HFFc6 (cell line): ENCODE data around the gene PRXL2B. TPM values are rescaled to one million over a fixed set of nuclear protein-coding genes. Genes with fewer than 3 reads are reported as not detected.

ENCODE experiments used
- DNase-seq: peaks from one replicate; pipeline ENCODE4 v3.0.0-alpha.2; 2018
- H3K27ac Mint-ChIP-seq: 2 replicates; pipeline ENCODE4 v1.8.0; 2020; ENCODE audit warnings: mild to moderate bottlenecking, mixed read lengths
- H3K27me3 Mint-ChIP-seq: 2 replicates; pipeline ENCODE4 v1.8.0; 2021; ENCODE audit warnings: mild to moderate bottlenecking, moderate library complexity, mixed read lengths; ENCODE audit not compliant: insufficient read depth
- H3K36me3 Mint-ChIP-seq: 2 replicates; pipeline ENCODE4 v1.8.0; 2021; ENCODE audit warnings: low read depth, mixed read lengths
- H3K4me1 Mint-ChIP-seq: 2 replicates; pipeline ENCODE4 v1.8.0; 2020; ENCODE audit warnings: low read depth, mixed read lengths
- H3K4me3 Mint-ChIP-seq: 2 replicates; pipeline ENCODE4 v1.8.0; 2020; ENCODE audit warnings: mild to moderate bottlenecking, moderate library complexity, mixed read lengths
- H3K9me3 Mint-ChIP-seq: 2 replicates; pipeline ENCODE4 v1.8.0; 2020; ENCODE audit warnings: mild to moderate bottlenecking, mixed read lengths
- total RNA-seq, 6 experiments: library from RNA; stranded (reverse); fragmentation: NEBNext Ultra II Directional; extraction: Animal tissue kit (Norgen Biotek cat#: 25700); gene quantifications; 2 replicates in 1 of 6; 3 replicates in 5 of 6; pipeline ENCODE4 v1.2.3, GENCODE V29; 2021
- TF ChIP-seq, protein P1 (sequence below): fragments of 200-600 bp; sonication (generic); IDR thresholded peaks from 2 replicates; pipeline ENCODE4 v1.5.0; 2021; ENCODE audit warnings: antibody characterized with exemption, mild to moderate bottlenecking

Gene PRXL2B
- total RNA-seq, 6 experiments from 2014 or later = 27.1 to 38.9 (median 34.7) TPM

DNA sequence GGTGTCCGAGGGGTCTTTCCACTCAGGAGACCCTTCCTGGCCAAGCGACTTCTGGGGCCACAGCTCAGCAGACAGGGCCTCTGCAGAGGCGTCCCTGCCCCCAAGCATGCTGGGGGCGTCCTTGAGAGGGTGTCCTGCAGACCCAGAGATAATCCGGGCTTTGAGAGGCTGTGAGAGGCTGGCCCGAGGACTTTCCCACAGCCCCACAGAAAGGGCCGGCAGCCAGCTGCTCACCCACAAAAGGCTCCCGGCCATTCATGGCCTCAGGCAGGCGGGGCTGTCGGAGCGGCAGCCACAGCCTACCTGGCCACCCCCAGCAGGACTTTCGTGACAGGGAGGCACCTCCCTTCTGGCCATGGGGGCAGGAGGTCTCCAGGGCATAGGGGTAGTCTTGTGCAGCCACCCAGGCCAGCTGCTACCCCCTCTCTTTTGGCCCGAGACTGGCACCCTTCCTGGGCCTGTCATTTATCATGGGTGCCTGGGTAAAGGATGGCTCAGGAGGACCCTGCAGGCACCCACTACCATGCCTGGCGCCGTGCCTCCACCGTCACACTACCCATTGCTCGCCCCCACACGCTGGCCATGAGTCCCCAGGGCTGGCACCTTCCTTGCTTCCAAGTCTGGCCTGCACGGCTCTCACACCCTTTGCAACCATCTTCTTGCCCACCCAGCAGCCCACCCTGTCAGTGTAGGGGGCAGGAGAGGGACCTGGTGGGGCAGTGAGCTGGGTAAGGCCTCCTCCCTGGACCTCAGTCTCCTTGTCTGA is 41.5 kb upstream of the PRXL2B start:
- no peaks in the 10 kb centered on the region; the same call in none of the 2 replicates for H3K27me3 Mint-ChIP-seq
- H3K36me3 Mint-ChIP-seq = no peaks in the 10 kb centered on the region
- H3K9me3 Mint-ChIP-seq = no peaks in the 10 kb centered on the region
- H3K4me1 Mint-ChIP-seq = peaks cover 12% of the 10 kb centered on the region; the same call in 1 of the 2 replicates
- peak overlapping the region; percentile 9; the same call in 1 of the 2 replicates for H3K27ac Mint-ChIP-seq
- H3K4me3 Mint-ChIP-seq = no peak overlapping the region
- TF ChIP-seq, protein P1, sequence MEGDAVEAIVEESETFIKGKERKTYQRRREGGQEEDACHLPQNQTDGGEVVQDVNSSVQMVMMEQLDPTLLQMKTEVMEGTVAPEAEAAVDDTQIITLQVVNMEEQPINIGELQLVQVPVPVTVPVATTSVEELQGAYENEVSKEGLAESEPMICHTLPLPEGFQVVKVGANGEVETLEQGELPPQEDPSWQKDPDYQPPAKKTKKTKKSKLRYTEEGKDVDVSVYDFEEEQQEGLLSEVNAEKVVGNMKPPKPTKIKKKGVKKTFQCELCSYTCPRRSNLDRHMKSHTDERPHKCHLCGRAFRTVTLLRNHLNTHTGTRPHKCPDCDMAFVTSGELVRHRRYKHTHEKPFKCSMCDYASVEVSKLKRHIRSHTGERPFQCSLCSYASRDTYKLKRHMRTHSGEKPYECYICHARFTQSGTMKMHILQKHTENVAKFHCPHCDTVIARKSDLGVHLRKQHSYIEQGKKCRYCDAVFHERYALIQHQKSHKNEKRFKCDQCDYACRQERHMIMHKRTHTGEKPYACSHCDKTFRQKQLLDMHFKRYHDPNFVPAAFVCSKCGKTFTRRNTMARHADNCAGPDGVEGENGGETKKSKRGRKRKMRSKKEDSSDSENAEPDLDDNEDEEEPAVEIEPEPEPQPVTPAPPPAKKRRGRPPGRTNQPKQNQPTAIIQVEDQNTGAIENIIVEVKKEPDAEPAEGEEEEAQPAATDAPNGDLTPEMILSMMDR = no peak
- no peak for DNase-seq

DNA sequence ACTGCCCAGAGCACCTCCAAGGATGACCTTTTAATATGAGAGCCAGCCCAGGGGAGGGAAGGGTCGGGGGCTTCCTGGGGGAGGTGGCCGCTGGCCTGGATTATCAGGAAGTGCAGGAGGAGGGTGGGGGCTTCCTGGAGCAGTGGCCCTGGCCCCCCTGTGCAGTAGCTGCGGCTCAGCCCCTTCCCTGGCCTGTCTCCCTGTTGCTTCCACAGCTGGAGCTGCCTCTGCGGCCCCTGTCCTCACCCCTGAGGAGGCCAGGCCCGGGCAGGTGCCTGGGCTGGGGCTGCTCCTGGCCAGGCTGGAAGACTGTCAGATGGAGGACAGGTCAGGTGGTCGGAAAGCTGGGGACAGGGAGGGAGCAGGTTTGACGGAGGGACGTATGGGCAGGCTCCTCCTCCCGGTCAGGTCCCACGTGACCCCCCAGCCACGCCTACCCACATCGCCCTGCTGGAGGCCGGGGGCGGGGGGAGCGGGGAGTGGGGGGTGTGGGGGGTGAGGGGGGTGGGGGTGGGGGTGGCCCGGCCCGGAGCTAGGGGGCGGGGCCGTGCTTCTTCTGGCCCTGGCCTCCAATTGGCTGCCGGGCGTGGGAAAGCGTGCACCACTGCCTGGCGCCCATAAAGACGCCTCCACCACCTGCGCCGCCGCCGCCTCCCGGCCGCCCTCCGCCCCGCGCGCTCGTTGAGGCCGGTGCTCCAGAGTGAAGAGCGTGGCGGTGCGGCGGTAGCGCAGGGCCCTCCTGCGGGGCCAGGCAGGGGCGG is 40.6 kb upstream of the PRXL2B start:
- no peak overlapping the region for H3K27ac Mint-ChIP-seq
- H3K4me3 Mint-ChIP-seq = peak overlapping the region; percentile 77
- H3K9me3 Mint-ChIP-seq = no peaks in the 10 kb centered on the region
- H3K27me3 Mint-ChIP-seq = peaks cover under 1% of the 10 kb centered on the region
- H3K36me3 Mint-ChIP-seq = no peaks in the 10 kb centered on the region
- TF ChIP-seq, protein P1 = no peak
- H3K4me1 Mint-ChIP-seq = peaks cover 12% of the 10 kb centered on the region; the same call in 1 of the 2 replicates
- DNase-seq = peak; percentile 56

DNA sequence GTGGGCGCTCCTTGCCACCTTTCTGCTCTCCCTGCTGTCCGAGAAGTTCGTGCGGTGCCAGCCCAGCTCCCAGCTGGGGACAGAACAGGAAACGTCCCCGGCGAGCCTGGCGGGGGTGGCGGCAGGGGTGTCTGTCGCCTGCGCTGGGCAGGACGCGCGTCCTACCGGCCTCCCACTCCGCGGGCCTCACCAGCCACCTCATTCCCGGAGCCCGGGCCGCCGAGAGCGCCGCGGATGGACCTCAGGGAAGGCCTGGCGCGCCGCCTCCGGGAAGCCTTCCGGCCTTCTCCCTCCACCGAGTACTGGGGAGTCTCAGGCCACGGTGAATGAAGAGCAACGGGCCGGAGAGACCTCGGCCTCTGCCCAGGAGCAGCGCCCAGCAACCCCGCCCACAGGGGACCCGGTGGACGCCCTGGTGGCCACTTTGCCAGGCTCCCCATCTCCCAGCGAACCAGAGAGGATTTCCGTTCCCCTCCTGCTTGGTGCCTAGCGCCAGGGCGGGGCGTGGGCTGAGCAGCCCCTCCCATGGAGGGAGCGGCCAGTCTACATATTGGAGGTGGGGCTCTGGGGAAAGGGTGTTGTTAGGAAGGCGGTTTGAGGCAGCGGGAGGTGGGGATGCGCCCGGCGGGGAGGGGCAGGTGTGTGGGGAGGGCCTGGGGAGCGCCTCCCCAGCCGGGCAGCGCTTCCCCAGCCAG is 39.9 kb upstream of the PRXL2B start:
- H3K9me3 Mint-ChIP-seq = no peaks in the 10 kb centered on the region
- H3K4me1 Mint-ChIP-seq = peaks cover 12% of the 10 kb centered on the region; the same call in 1 of the 2 replicates
- H3K4me3 Mint-ChIP-seq = peak overlapping the region; percentile 77
- peak; percentile 72 for DNase-seq
- peak overlapping the region; percentile 64; the same call in 1 of the 2 replicates for H3K27ac Mint-ChIP-seq
- TF ChIP-seq, protein P1 = peak; percentile 63
- peaks cover 3% of the 10 kb centered on the region for H3K27me3 Mint-ChIP-seq
- no peaks in the 10 kb centered on the region for H3K36me3 Mint-ChIP-seq

DNA sequence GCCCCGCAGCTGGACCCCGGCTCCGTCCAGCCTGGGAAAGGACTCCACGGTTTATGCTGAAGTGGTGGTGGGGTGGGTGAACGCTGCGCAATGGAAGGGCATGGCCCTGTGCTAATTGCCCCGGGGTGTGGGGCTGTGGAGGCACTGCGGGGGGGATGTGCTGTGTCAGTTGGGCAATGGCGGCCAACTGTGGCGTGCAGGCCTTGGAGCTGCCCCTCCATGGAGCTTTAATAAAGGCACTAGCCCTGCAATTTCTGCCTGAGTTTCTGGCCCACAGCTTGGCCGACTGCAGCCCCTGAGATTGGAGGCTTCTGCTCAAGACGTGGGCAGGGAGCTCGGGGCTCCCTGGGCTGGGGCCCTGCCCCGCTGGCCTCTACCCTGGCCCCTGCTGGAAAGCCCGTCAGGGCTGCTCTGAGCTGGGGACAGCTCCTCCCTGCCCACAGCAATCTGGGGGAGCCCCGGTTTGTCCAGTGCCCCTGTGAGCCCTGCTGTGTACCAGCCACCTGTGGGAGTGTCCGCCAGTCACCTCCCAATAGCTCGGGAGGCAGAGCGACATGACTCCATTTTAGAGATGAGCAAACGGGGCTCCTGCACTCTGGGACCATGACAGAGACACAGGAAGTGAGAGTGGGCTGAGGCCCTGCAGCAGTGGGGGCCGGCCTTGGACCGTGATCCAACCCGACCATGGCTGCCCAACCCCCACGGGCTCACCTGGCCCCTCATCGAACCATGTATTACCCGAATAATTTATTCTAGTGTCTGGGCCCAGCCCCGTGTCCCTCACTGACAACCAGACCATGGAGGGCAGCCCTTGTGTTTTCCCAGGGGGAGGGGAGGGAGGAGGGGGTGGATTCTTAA is 39.1 kb upstream of the PRXL2B start:
- Mint-ChIP-seq H3K27me3 (peaks cover 3% of the 10 kb centered on the region), H3K27ac (peak overlapping the region; percentile 64; the same call in 1 of the 2 replicates), H3K36me3 (no peaks in the 10 kb centered on the region), H3K4me3 (peak overlapping the region; percentile 77), H3K4me1 (peaks cover 12% of the 10 kb centered on the region; the same call in 1 of the 2 replicates), H3K9me3 (no peaks in the 10 kb centered on the region)
- TF ChIP-seq, protein P1 = no peak
- no peak for DNase-seq
